CD14-positive monocyte (primary cell): ENCODE results near the gene TRPM2. TPM values are rescaled to one million over a fixed set of nuclear protein-coding genes. Genes with fewer than 3 reads are reported as not detected.

ENCODE experiments used
- DNase-seq, 3 donors: peaks; one replicate each; pipeline ENCODE4 v3.0.0-alpha.2; 2011 to 2022
- H2AFZ ChIP-seq: 2 replicates; pipeline ENCODE4 v1.6.0; 2012; ENCODE audit warnings: mild to moderate bottlenecking, low read depth, low read length, inconsistent platforms; ENCODE audit not compliant: insufficient read depth, poor library complexity, severe bottlenecking
- H3K27ac ChIP-seq, 2 donors: 1 replicate in 1 of 2; 2 replicates in 1 of 2; pipeline ENCODE4 v1.5.1; 2012 to 2013; ENCODE audit warnings: low read length in 2 of 2, control low read depth in 1 of 2, inconsistent platforms in 1 of 2, low read depth in 1 of 2, mild to moderate bottlenecking in 1 of 2
- H3K27me3 ChIP-seq, 2 donors: one replicate each; pipeline versions ENCODE4 v1.6.0 to v1.6.1; 2011 to 2013; ENCODE audit warnings: low read length in 2 of 2; ENCODE audit not compliant: control insufficient read depth in 2 of 2, insufficient read depth in 2 of 2
- H3K36me3 ChIP-seq, 2 donors: replicated peaks in 1 of 2; 1 replicate in 1 of 2; 2 replicates in 1 of 2; pipeline versions ENCODE4 v1.5.1 to v1.6.1; 2012 to 2013; ENCODE audit warnings: low read length in 2 of 2, control low read depth in 1 of 2, inconsistent platforms in 1 of 2, mild to moderate bottlenecking in 1 of 2; ENCODE audit not compliant: insufficient read depth in 2 of 2, control insufficient read depth in 1 of 2
- H3K4me1 ChIP-seq, 2 donors: 1 replicate in 1 of 2; 2 replicates in 1 of 2; pipeline versions ENCODE4 v1.5.1 to v1.6.1; 2012 to 2013; ENCODE audit warnings: low read length in 2 of 2, control low read depth in 1 of 2, inconsistent platforms in 1 of 2, mild to moderate bottlenecking in 1 of 2, moderate library complexity in 1 of 2; ENCODE audit not compliant: insufficient read depth in 2 of 2, control insufficient read depth in 1 of 2
- H3K4me2 ChIP-seq: replicated peaks from 2 replicates; pipeline ENCODE3; 2012; ENCODE audit warnings: low read length, moderate library complexity, mild to moderate bottlenecking; ENCODE audit not compliant: poor library complexity, severe bottlenecking; ENCODE audit errors: extremely low read depth
- H3K4me3 ChIP-seq, 3 experiments: fragments of 200-600 bp in 1 of 3; sonication (generic) in 1 of 3; replicated peaks in 1 of 3; 1 replicate in 2 of 3; 2 replicates in 1 of 3; pipeline ENCODE4 v1.5.1; 2011 to 2013; ENCODE audit warnings: low read length in 3 of 3, mild to moderate bottlenecking in 3 of 3, control low read depth in 2 of 3, low read depth in 2 of 3, inconsistent platforms in 1 of 3, moderate library complexity in 1 of 3
- H3K79me2 ChIP-seq: 2 replicates; pipeline ENCODE4 v1.6.0; 2012; ENCODE audit warnings: mild to moderate bottlenecking, control low read depth, inconsistent platforms, low read length, moderate library complexity; ENCODE audit not compliant: insufficient read depth
- H3K9ac ChIP-seq: 2 replicates; pipeline ENCODE4 v1.6.0; 2017; ENCODE audit warnings: low read length, mild to moderate bottlenecking; ENCODE audit not compliant: insufficient read depth, poor library complexity, severe bottlenecking
- H3K9me3 ChIP-seq, 2 donors: replicated peaks in 1 of 2; 1 replicate in 1 of 2; 2 replicates in 1 of 2; pipeline versions ENCODE4 v1.5.1 to v1.6.1; 2012 to 2013; ENCODE audit warnings: low read length in 2 of 2, control low read depth in 1 of 2; ENCODE audit not compliant: control insufficient read depth in 1 of 2, insufficient read depth in 1 of 2
- H4K20me1 ChIP-seq: 2 replicates; pipeline ENCODE4 v1.6.0; 2012; ENCODE audit warnings: mild to moderate bottlenecking, low read length, control low read depth, moderate library complexity; ENCODE audit not compliant: insufficient read depth
- H3K27ac Mint-ChIP-seq, 7 donors: one replicate each; pipeline ENCODE4 v1.8.0; 2020; ENCODE audit warnings: mild to moderate bottlenecking in 7 of 7, mixed read lengths in 7 of 7, moderate library complexity in 6 of 7, inconsistent platforms in 2 of 7
- H3K27me3 Mint-ChIP-seq, 3 donors: one replicate each; pipeline ENCODE4 v1.8.0; 2021 to 2022; ENCODE audit warnings: low read depth in 3 of 3, mild to moderate bottlenecking in 3 of 3, mixed read lengths in 3 of 3, moderate library complexity in 3 of 3, inconsistent platforms in 1 of 3
- H3K36me3 Mint-ChIP-seq, 2 donors: one replicate each; pipeline ENCODE4 v1.8.0; 2020; ENCODE audit warnings: mixed read lengths in 2 of 2, inconsistent platforms in 1 of 2, mild to moderate bottlenecking in 1 of 2
- H3K4me1 Mint-ChIP-seq: one replicate; pipeline ENCODE4 v1.8.0; 2020; ENCODE audit warnings: mild to moderate bottlenecking, mixed read lengths
- H3K4me3 Mint-ChIP-seq, 2 donors: one replicate each; pipeline ENCODE4 v1.8.0; 2020; ENCODE audit warnings: mild to moderate bottlenecking in 2 of 2, mixed read lengths in 2 of 2, moderate library complexity in 1 of 2
- H3K9me3 Mint-ChIP-seq, 7 donors: one replicate each; pipeline ENCODE4 v1.8.0; 2020 to 2022; ENCODE audit warnings: mixed read lengths in 7 of 7, mild to moderate bottlenecking in 6 of 7, moderate library complexity in 6 of 7, inconsistent platforms in 2 of 7
- WGBS: methylation state at CpG from one replicate; pipeline ENCODE4 v1.1.5; 2013; ENCODE audit warnings: missing lambda C conversion rate; ENCODE audit not compliant: insufficient coverage; 5-methylcytosine and 5-hydroxymethylcytosine counted together
- intact Hi-C, 2 donors: fragments of 100-400 bp; cut with micrococcal nuclease; formaldehyde crosslinking; loops; one replicate each; pipeline versions ENCODE4 v1.15.0 to v1.15.1; 2023
- polyA plus RNA-seq, 3 donors: library from polyadenylated mRNA; depleted of rRNA in 1 of 3; unstranded in 2 of 3; stranded (reverse) in 1 of 3; fragments of 300-500 nt in 2 of 3; fragments of >200 nt in 1 of 3; fragmentation: Illumina TruSeq in 2 of 3; gene quantifications; 1 replicate in 2 of 3; 2 replicates in 1 of 3; pipeline ENCODE4 v1.2.3, GENCODE V29; 2012 to 2021
- TF ChIP-seq, protein P1 (sequence below): fragments of 200-600 bp; IDR thresholded peaks from one replicate; pipeline ENCODE4 v1.8.0; 2022; ENCODE audit warnings: antibody characterized with exemption, mild to moderate bottlenecking

The TRPM2 gene
- polyA plus RNA-seq, 3 donors = 7.6 to 21.6 (median 12.2) TPM

DNA sequence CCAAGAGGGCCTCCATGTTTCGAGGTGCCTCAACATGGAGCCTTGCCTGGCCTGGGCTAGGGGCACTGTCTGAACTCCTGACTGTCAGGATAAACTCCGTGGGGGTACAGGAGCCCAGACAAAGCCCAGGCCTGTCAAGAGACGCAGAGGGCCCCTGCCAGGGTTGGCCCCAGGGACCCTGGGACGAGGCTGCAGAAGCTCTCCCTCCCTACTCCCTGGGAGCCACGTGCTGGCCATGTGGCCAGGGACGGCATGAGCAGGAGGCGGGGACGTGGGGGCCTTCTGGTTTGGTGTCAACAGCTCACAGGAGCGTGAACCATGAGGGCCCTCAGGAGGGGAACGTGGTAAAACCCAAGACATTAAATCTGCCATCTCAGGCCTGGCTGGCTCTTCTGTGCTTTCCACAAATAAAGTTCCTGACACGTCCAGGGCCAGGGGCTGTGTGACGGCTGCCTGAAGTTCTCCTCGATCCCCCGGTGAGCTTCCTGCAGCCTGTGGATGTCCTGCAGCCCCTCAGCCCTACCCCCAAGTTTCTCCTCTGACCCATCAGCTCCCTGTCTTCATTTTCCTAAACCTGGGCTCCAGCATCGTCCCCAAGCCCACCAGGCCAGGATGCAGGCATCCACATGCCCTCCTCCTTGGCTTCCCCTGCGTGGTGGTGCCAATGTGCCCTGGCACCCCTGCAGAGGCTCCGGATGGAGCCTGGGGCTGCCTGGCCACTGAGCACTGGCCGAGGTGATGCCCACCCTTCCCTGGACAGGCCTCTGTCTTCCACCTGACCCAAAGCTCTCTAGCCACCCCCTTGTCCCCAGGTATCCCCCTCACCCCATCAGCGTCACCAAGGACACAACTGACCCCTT lies 89.1 kb downstream of the TRPM2 start:
- 91% methylated on average over 18 of the region's 19 CpGs for WGBS
- Mint-ChIP-seq H3K4me3 (no peak overlapping the region), H3K9me3 (peaks cover 8 to 31% (median 15%) of the 10 kb centered on the region in 7 donors), H3K4me1 (peaks cover 2% of the 10 kb centered on the region), H3K27ac (peak overlapping the region in 1 of 7 donors; percentile 20), H3K27me3 (peaks cover 8 to 17% (median 10%) of the 10 kb centered on the region in 3 donors), H3K36me3 (peaks cover 43 to 63% of the 10 kb centered on the region in 2 donors)
- H3K4me1 ChIP-seq = no peaks in the 10 kb centered on the region
- H4K20me1 ChIP-seq = peaks cover 4% of the 10 kb centered on the region
- H3K9me3 ChIP-seq = peaks cover 0 to 11% of the 10 kb centered on the region in 2 donors
- H3K79me2 ChIP-seq = no peaks in the 10 kb centered on the region
- TF ChIP-seq, protein P1, sequence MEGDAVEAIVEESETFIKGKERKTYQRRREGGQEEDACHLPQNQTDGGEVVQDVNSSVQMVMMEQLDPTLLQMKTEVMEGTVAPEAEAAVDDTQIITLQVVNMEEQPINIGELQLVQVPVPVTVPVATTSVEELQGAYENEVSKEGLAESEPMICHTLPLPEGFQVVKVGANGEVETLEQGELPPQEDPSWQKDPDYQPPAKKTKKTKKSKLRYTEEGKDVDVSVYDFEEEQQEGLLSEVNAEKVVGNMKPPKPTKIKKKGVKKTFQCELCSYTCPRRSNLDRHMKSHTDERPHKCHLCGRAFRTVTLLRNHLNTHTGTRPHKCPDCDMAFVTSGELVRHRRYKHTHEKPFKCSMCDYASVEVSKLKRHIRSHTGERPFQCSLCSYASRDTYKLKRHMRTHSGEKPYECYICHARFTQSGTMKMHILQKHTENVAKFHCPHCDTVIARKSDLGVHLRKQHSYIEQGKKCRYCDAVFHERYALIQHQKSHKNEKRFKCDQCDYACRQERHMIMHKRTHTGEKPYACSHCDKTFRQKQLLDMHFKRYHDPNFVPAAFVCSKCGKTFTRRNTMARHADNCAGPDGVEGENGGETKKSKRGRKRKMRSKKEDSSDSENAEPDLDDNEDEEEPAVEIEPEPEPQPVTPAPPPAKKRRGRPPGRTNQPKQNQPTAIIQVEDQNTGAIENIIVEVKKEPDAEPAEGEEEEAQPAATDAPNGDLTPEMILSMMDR = no peak
- no peak overlapping the region for H3K9ac ChIP-seq
- peaks cover 53 to 61% of the 10 kb centered on the region in 2 donors for H3K36me3 ChIP-seq
- intact Hi-C loops = no loop called here
- H3K27ac ChIP-seq = no peak overlapping the region
- no peak overlapping the region for H3K4me3 ChIP-seq
- no peak for DNase-seq
- no peak overlapping the region for H3K4me2 ChIP-seq
- no peak overlapping the region for H2AFZ ChIP-seq
- H3K27me3 ChIP-seq = peaks cover 0 to 3% of the 10 kb centered on the region in 2 donors

DNA sequence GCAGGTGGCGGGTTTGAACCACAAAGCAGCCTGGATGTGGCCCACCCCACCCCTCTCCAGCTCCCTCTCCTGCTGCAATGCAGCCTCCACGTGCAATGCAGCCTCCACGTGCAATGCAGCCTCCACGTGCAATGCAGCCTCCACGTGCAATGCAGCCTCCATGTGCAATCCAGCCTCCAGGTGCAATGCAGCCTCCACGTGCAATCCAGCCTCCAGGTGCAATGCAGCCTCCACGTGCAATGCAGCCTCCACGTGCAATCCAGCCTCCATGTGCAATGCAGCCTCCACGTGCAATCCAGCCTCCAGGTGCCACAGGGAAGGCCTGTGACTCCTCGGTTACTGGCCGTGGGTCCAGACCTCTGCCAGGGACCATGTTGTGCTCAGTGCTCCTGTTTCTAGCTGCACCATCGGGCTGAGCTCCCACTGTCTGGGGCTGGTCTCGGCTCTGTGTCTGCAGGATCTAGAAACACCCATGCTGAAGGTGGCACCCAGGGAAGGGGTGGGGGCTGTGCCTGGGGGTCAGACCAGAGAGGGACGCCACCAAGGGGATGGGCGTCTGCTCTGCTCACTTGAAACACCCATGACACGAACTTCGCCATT lies 90.0 kb downstream of the TRPM2 start:
- peaks cover 44 to 52% of the 10 kb centered on the region in 2 donors for H3K36me3 ChIP-seq
- H3K36me3 Mint-ChIP-seq = peaks cover 37 to 54% of the 10 kb centered on the region in 2 donors
- H3K27me3 ChIP-seq = peaks cover 0 to 3% of the 10 kb centered on the region in 2 donors
- no peaks in the 10 kb centered on the region for H3K4me1 ChIP-seq
- peaks cover 12 to 19% (median 13%) of the 10 kb centered on the region in 3 donors for H3K27me3 Mint-ChIP-seq
- H3K27ac Mint-ChIP-seq = peak overlapping the region in 2 of 7 donors; percentile 1 to 46
- H3K4me3 ChIP-seq = no peak overlapping the region
- 88% methylated on average over 14 of the region's 17 CpGs for WGBS
- no peak overlapping the region for H3K27ac ChIP-seq
- H4K20me1 ChIP-seq = no peaks in the 10 kb centered on the region
- TF ChIP-seq, protein P1 = no peak
- H3K9me3 ChIP-seq = peaks cover 0 to 11% of the 10 kb centered on the region in 2 donors
- H3K4me3 Mint-ChIP-seq = no peak overlapping the region
- H3K79me2 ChIP-seq = no peaks in the 10 kb centered on the region
- intact Hi-C loops = no loop called here
- peaks cover 8 to 31% (median 16%) of the 10 kb centered on the region in 7 donors for H3K9me3 Mint-ChIP-seq
- no peak overlapping the region for H3K9ac ChIP-seq
- no peak for DNase-seq
- H3K4me2 ChIP-seq = no peak overlapping the region
- H2AFZ ChIP-seq = no peak overlapping the region
- H3K4me1 Mint-ChIP-seq = peaks cover 2% of the 10 kb centered on the region
